HL-60 (cell line): ENCODE results near the gene SLK.

ENCODE experiments used
- DNase-seq, 2 experiments: peaks; one replicate each; pipeline ENCODE4 v3.0.0-alpha.2; 2010 to 2020; ENCODE audit warnings: low read depth in 1 of 2, low spot score in 1 of 2
- H3K27ac ChIP-seq: fragments of 250-450 bp; sonication (Bioruptor Pico); replicated peaks from 2 replicates; pipeline ENCODE4 v1.5.1; 2020; ENCODE audit warnings: mild to moderate bottlenecking, moderate library complexity
- H3K27me3 ChIP-seq: fragments of 250-450 bp; sonication (Bioruptor Pico); 2 replicates; pipeline ENCODE4 v1.5.1; 2021; ENCODE audit warnings: mild to moderate bottlenecking, moderate library complexity; ENCODE audit not compliant: insufficient read depth, poor library complexity, severe bottlenecking
- H3K4me3 ChIP-seq: replicated peaks from 2 replicates; pipeline ENCODE4 v1.5.1; 2011; ENCODE audit warnings: mild to moderate bottlenecking, control low read depth, low read length; ENCODE audit not compliant: insufficient read depth
- GABPA ChIP-seq: IDR thresholded peaks from 2 replicates; pipeline ENCODE4 v1.6.1; 2012; ENCODE audit warnings: low read depth
- POLR2AphosphoS5 ChIP-seq: IDR thresholded peaks from 2 replicates; pipeline ENCODE4 v1.6.1; 2012; ENCODE audit warnings: low read depth
- REST ChIP-seq: IDR thresholded peaks from 2 replicates; pipeline ENCODE4 v1.6.1; 2012; ENCODE audit warnings: low read depth; ENCODE audit not compliant: insufficient replicate concordance
- SPI1 ChIP-seq: IDR thresholded peaks from 2 replicates; pipeline ENCODE4 v1.6.1; 2012; ENCODE audit warnings: low read depth, mild to moderate bottlenecking, borderline replicate concordance
- TF ChIP-seq, protein P1 (sequence below): IDR thresholded peaks from one replicate; pipeline ENCODE4 v1.5.1; 2011; ENCODE audit warnings: low read length, control low read depth, inconsistent platforms; ENCODE audit not compliant: insufficient read depth

SLK gene

DNA sequence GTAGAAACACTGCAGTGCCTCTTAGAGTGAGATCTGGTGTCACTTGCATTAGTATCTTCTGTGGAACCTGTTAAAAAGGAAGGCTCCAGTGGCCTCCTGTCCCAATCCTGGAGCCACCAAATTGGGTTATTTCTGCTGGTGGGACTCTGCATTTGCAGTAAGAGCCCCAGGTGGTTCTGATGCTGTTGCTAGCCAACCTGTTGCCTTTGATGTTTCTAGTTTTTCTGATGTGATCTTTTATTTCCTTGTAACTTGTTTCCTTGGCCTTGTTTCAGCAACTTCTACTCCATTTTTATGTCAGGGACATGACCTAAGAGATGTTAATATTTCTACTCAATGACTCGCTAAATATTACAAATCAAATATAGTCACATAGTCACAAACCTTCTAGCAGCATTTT is 36.5 kb upstream of the SLK start:
- H3K4me3 ChIP-seq = no peak overlapping the region
- no peak for DNase-seq

GRCh38 chr10:103930881-103931280 is 36.1 kb upstream of the SLK start:
- no peak overlapping the region for H3K4me3 ChIP-seq
- no peak for TF ChIP-seq SPI1
- TF ChIP-seq, protein P1, sequence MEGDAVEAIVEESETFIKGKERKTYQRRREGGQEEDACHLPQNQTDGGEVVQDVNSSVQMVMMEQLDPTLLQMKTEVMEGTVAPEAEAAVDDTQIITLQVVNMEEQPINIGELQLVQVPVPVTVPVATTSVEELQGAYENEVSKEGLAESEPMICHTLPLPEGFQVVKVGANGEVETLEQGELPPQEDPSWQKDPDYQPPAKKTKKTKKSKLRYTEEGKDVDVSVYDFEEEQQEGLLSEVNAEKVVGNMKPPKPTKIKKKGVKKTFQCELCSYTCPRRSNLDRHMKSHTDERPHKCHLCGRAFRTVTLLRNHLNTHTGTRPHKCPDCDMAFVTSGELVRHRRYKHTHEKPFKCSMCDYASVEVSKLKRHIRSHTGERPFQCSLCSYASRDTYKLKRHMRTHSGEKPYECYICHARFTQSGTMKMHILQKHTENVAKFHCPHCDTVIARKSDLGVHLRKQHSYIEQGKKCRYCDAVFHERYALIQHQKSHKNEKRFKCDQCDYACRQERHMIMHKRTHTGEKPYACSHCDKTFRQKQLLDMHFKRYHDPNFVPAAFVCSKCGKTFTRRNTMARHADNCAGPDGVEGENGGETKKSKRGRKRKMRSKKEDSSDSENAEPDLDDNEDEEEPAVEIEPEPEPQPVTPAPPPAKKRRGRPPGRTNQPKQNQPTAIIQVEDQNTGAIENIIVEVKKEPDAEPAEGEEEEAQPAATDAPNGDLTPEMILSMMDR = no peak
- no peaks in the 10 kb centered on the region for H3K27me3 ChIP-seq
- H3K27ac ChIP-seq = no peak overlapping the region
- DNase-seq = no peak

More for the DNA sequence above, 36.5 kb upstream of the SLK start:
- TF ChIP-seq REST (no peak), SPI1 (no peak), POLR2AphosphoS5 (no peak), GABPA (no peak)
- TF ChIP-seq, protein P1 = no peak
- Histone ChIP-seq H3K27me3 (no peaks in the 10 kb centered on the region), H3K27ac (no peak overlapping the region)

GRCh38 chr10:103931603-103932002 is 35.3 kb upstream of the SLK start:
- Histone ChIP-seq H3K27me3 (no peaks in the 10 kb centered on the region), H3K4me3 (no peak overlapping the region), H3K27ac (no peak overlapping the region)
- TF ChIP-seq, protein P1 = no peak
- TF ChIP-seq POLR2AphosphoS5 = no peak
- no peak for TF ChIP-seq REST
- no peak for TF ChIP-seq SPI1
- TF ChIP-seq GABPA = no peak
- DNase-seq = no peak

GRCh38 chr10:103932271-103932670 is 34.7 kb upstream of the SLK start:
- no peak overlapping the region for H3K4me3 ChIP-seq
- TF ChIP-seq GABPA = no peak
- no peak for TF ChIP-seq POLR2AphosphoS5
- TF ChIP-seq, protein P1 = no peak
- no peak for TF ChIP-seq SPI1
- TF ChIP-seq REST = no peak

More at GRCh38 chr10:103932271-103932670, 34.7 kb upstream of the SLK start:
- Histone ChIP-seq H3K27ac (no peak overlapping the region), H3K27me3 (no peaks in the 10 kb centered on the region)
- DNase-seq = no peak
